UCSD-AML1 (cell line): ENCODE measurements around the gene KLF17.

Experiments used
- DNase-seq: peaks from one replicate; lab custom pipeline; 2025; ENCODE audit not compliant: unreplicated experiment; lab: John Stamatoyannopoulos, UW

KLF17 gene

DNA sequence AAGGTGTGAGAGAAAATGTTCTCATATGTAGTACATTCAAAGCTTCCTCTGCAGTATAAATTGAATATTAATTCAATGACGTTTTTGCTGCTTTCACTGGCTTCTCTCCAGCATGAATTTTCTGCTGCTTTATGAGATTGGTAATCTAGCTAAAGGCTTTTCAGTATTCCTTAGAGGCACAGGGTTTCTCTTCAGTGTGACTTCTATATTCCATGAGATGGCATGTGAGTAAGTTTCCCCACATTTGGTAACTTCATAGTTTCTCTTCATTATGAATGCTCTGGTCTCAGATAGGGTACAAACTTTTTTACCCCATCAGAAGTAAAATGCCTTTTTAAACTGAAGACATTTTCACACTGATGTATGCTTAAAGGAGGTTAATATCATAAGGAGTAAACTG is 33.2 kb downstream of the KLF17 start:
- no peak for DNase-seq

- DNase-seq = no peak
Observed at GRCh38 chr1:44152692-44153091, 34.1 kb downstream of the KLF17 start.

DNA sequence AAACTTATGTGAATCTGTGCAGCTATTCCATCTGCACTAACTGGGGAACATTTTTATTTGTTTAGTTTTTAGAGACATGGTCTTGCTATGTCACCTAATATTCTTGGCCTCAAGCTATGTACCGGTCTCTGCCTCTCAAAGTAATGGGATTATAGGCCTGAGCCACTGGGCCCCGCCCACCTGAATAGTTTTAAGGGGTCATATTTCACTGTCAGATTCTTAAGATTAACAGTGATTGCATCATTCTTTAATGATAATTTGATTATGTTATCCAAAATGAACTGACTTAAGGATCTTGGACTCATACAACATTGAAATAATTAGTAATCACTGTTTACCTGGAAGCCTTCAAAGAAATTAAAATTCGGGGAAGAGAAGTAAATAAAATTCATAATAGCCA is 35.4 kb downstream of the KLF17 start:
- no peak for DNase-seq

GRCh38 chr1:44157903-44158302 is 39.3 kb downstream of the KLF17 start:
- no peak for DNase-seq

DNA sequence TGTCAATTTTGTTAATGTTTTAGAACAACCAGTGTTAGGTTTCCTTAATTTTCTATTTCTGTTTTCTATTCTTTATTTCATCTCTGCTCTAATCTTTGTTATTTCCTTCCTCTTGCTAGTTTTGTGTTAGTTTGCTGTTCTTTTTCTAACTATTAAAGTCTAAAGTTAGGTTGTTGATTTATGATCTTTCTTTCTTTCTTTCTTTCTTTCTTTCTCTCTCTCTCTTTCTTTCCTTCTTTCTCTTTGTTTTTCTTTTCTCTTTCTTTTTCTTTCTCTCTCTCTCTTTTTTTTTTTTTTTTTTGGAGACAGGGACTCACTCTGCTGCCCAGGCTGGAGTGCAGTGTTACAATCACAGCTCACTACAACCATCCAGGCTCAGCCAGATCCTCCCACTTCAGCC is 40.2 kb downstream of the KLF17 start:
- no peak for DNase-seq

DNA sequence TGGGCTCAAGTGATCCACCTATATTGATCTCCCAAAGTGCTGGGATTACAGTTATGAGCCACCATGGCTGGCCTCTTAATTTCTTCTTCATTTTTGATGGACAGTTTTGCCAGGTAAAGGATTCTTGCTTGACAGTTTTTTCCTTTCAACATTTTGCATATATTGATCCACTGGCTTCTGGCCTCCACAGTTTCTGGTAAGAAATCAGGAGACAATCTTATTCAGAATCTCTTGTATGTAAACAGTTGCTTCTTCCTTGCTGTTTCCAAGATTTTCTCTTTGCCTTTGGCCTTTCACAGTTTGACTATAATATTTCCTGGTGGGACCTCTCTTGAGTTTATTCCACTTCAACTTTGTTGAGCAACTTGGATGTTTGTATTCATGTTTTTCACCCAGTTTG is 42.9 kb downstream of the KLF17 start:
- no peak for DNase-seq

DNA sequence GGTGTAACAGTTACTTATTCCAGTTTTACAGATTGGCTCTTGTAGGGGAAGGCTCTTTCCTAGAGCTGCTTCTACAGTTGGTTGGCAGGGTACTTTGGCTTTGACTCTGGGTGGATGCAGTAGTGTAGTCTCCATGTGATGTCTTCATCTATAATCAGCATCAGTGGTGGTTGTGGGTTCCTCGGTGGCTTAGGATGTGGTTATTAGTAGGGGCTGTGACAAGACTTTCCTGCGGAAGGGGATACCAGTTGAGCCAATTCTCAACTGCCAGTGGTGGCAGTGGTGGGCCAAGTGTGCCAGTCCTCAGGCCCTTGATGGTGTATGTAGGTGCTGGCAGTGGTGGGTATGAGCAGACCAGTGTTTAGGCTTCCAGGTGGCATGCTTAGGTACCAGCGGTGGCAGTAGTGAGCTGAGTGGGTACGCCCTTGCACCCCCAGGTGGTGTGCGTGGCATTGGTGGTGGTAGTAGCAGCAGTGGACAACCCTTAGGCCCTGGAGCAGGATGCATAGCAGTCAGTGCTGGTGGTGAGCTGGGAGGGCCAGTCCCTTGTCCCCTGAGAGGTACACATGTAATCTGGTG is 50.0 kb downstream of the KLF17 start:
- DNase-seq = peak; percentile 54

DNA sequence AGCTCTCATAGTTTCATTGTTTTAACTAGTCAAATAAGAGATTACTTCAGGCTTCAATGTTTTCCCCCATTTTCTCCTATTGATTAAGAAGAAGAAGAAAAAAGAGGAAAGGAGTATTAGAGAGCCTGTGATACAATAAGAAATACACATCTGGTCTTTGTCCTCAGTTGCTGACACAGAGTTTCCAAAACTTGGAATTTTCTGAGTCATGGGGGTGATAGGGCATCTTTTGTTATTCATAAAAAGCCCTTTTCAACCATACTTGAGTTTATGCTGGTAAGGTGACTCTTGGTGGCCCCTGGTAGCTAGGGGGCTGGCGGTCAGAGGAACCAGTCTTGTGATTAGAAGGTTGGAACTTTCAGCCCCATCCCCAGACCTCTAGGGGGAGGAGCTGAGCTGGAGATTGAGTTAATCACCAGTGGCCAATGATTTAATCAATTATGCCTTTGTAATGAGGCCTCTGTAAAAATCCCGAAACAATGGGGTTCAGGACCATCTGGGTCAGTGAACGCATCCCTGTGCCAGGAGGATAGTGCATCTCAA is 51.7 kb downstream of the KLF17 start:
- no peak for DNase-seq

DNA sequence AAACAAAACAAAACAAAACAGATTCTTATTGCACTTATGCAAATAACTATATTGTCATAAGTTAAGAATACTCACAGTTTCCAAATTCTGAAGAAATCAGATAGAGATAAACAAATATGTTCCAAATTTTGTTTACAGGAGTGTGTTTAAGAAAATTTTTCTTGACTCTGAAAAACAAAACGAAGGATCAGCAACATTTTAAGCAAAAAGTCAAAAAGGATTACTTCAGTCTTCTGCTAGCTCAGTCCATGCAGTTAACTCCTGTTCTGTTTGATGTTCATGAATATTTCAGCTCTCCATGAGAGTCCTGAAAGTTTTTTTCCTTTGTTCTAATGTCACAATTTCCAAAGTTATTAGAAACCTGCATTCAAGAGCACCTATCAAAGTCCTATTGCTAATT is 56.0 kb downstream of the KLF17 start:
- DNase-seq = no peak
